ENCODE data around the gene CREB5. TPM values are rescaled to one million over a fixed set of nuclear protein-coding genes. Genes with fewer than 3 reads are reported as not detected.

CREB5 gene
- total and polyA plus RNA-seq, 11 donors, result 7.6 to 38.7 (median 15.2) TPM

DNA sequence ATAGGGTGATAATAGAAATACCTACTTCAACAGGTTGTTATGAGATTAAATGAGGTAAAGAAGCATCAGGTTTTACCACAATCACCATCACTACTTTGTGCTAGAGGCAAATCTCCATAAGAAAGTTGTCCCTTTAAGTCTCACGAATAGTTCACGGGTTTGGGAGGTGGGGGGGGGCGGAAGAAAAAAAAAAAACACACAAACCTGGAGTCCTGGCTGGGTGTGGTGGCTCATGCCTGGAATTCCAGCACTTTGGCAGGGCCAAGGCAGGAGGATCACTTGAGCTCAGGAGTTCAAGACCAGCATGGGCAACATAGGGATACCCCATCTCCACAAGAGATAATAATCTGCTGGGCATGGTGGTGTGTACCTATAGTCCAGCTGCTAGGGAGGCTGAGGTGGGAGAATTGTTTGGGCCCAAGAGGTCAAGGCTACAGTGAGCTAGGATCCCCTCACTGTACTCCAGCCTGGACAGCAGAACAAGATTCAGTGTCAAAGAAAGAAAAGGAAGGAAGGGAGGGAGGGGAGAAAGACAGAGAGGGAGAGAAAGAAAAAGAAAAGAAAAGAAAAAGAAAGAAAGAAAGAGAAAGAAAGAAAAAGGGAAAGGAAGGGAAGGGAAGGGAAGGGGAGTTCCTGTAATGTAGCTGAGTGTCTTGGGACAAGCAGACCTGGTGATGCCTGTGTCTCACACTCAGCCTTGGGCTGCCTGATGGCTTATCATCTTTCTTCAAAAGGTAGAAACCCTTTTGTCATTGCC is 231.4 kb downstream of the CREB5 start:
- Histone ChIP-seq H3K4me1 (peaks cover 0 to 18% (median 4%) of the 10 kb centered on the region in 12 donors), H3K9me3 (no peaks in the 10 kb centered on the region), H3K36me3 (no peaks in the 10 kb centered on the region), H3K4me3 (no peak overlapping the region), H3K27ac (no peak overlapping the region), H3K27me3 (no peaks in the 10 kb centered on the region)
- ATAC-seq (no peak), DNase-seq (no peak)
- WGBS, 4 donors, result 60 to 70% (median 66%) methylated on average over 3 of the region's 3 CpGs
- intact Hi-C loops (cut with DNase I), result no loop called here
- no peak for TF ChIP-seq POLR2A (IDR thresholded peaks at IDR 0.05)

DNA sequence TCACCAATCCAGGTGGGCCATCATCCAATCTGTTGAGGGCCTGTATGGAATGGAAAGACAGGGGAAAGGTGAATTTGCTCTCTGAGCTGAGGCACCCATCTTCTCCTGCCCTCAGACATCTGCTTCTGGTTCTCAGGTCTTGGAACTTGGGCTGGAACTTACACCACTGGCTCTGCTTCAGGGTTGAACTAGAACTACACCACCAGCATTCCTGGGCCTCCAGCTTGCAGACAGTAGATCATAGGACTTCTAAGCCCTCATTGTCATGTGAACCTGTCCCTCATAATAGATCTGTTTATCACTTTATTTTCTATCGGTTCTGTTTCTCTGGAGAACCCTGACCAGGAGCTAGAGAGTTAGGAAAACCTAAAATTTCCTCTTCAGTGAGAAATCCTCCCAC is 233.5 kb downstream of the CREB5 start:
- DNase-seq, result no peak
- H3K4me1 ChIP-seq, result peaks cover 0 to 18% (median 4%) of the 10 kb centered on the region in 12 donors
- H3K4me3 ChIP-seq, result no peak overlapping the region
- H3K36me3 ChIP-seq, result no peaks in the 10 kb centered on the region
- no peak overlapping the region for H3K27ac ChIP-seq
- H3K27me3 ChIP-seq, result no peaks in the 10 kb centered on the region
- no peak for ATAC-seq
- intact Hi-C loops (cut with DNase I), result no loop called here
- TF ChIP-seq, protein P1, sequence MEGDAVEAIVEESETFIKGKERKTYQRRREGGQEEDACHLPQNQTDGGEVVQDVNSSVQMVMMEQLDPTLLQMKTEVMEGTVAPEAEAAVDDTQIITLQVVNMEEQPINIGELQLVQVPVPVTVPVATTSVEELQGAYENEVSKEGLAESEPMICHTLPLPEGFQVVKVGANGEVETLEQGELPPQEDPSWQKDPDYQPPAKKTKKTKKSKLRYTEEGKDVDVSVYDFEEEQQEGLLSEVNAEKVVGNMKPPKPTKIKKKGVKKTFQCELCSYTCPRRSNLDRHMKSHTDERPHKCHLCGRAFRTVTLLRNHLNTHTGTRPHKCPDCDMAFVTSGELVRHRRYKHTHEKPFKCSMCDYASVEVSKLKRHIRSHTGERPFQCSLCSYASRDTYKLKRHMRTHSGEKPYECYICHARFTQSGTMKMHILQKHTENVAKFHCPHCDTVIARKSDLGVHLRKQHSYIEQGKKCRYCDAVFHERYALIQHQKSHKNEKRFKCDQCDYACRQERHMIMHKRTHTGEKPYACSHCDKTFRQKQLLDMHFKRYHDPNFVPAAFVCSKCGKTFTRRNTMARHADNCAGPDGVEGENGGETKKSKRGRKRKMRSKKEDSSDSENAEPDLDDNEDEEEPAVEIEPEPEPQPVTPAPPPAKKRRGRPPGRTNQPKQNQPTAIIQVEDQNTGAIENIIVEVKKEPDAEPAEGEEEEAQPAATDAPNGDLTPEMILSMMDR (IDR thresholded peaks at IDR 0.05), result no peak
- no peak for TF ChIP-seq POLR2A (IDR thresholded peaks at IDR 0.05)
- H3K9me3 ChIP-seq, result no peaks in the 10 kb centered on the region
- 92 to 100% (median 93%) methylated on average over 1 of the region's 1 CpG for WGBS, 4 donors

DNA sequence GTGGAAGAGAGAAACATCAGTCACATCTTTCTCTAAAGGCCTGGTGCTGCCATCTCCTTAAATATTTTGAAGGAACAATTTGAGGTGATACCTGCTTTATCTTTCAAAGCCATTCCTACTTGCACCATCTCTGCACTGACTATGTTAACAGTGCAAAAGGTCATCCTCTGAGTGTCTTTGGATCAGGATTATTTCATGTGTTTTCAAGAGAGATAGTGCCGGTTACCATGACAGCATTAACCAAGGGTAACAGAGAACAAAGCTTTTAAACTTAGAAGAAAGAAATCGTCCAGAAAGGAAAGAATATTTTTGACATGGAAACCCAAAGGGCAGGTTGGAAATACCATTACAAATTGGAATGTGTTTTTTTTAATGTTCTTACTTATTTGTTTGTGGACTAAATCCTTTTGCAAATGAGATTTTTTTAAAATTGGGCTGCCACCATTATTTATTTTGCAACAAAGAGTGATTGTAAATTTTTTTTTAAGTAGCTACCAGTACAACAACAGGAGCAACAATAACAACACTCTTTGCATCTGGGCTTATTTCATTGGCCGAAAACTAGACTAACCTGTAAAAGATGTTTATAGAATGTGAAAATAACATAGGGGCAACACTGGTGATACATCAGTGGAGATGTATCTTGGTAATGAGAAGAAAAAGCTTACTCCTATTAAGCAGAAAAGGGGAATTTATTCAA is 234.2 kb downstream of the CREB5 start:
- Histone ChIP-seq H3K4me3 (no peak overlapping the region), H3K9me3 (no peaks in the 10 kb centered on the region), H3K36me3 (no peaks in the 10 kb centered on the region), H3K27me3 (no peaks in the 10 kb centered on the region), H3K4me1 (peaks cover 0 to 18% (median 4%) of the 10 kb centered on the region in 12 donors), H3K27ac (no peak overlapping the region)
- ATAC-seq (no peak), DNase-seq (no peak)
- WGBS, 4 donors, result 66 to 80% (median 73%) methylated on average over 3 of the region's 3 CpGs
- TF ChIP-seq, protein P1 (IDR thresholded peaks at IDR 0.05), result no peak
- TF ChIP-seq POLR2A (IDR thresholded peaks at IDR 0.05), result no peak
- intact Hi-C loops (cut with DNase I), result no loop called here

DNA sequence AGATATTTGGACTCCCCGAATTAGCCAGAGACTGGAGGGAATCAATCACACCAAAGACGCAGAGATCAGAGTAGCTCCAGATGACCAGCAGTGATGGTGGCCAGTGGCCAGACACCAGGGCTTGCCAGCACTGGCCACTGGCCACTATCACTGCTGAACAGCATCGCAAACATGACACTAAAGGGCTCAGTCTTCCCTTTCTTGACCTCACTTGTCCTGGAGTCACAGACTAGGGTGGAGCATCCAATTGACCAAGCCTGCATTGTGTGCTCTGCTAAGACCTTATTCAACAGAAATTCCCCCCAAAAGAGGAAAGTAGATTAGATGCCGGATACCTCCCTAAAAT is 234.7 kb downstream of the CREB5 start:
- no peaks in the 10 kb centered on the region for H3K27me3 ChIP-seq
- ATAC-seq (peak in 1 of 4 donors; percentile 52), DNase-seq (no peak)
- H3K4me3 ChIP-seq, result no peak overlapping the region
- intact Hi-C loops (cut with DNase I), result no loop called here
- H3K4me1 ChIP-seq, result peaks cover 0 to 18% (median 4%) of the 10 kb centered on the region in 12 donors
- 73 to 92% (median 81%) methylated on average over 4 of the region's 4 CpGs for WGBS, 4 donors
- H3K9me3 ChIP-seq, result no peaks in the 10 kb centered on the region
- TF ChIP-seq, protein P1 (IDR thresholded peaks at IDR 0.05), result no peak
- no peak for TF ChIP-seq POLR2A (IDR thresholded peaks at IDR 0.05)
- H3K27ac ChIP-seq, result no peak overlapping the region
- H3K36me3 ChIP-seq, result no peaks in the 10 kb centered on the region
